ENCODE measurements around the gene DDI2. TPM values are rescaled to one million over a fixed set of nuclear protein-coding genes. Genes with fewer than 3 reads are reported as not detected.

DDI2 gene
- total RNA-seq, 1 experiment from 2014 or later, result 32.7 TPM

GRCh38 chr1:15605398-15606383, 11.6 kb upstream of the DDI2 start:
- Mint-ChIP-seq H3K36me3 (ENCODE audit: insufficient read depth, unreplicated experiment) (no peaks in the 10 kb centered on the region), H3K4me3 (ENCODE audit: unreplicated experiment) (no peak overlapping the region), H3K27me3 (ENCODE audit: insufficient read depth, unreplicated experiment) (no peaks in the 10 kb centered on the region), H3K27ac (ENCODE audit: low read depth, unreplicated experiment) (no peak overlapping the region), H3K9me3 (ENCODE audit: unreplicated experiment) (no peaks in the 10 kb centered on the region), H3K4me1 (ENCODE audit: insufficient read depth, unreplicated experiment) (peaks cover 6% of the 10 kb centered on the region)
- ChIA-PET CTCF (no interaction called here), POLR2A (interaction anchor here (0.6 to 4.1 kb wide), 4 partner anchors 11 to 136 kb away, joined by 3 to 78 read pairs (median 4); partner anchors contain the start of gene DDI2)
- DNase-seq (ENCODE audit: unreplicated experiment), result no peak
- TF ChIP-seq, protein P1, sequence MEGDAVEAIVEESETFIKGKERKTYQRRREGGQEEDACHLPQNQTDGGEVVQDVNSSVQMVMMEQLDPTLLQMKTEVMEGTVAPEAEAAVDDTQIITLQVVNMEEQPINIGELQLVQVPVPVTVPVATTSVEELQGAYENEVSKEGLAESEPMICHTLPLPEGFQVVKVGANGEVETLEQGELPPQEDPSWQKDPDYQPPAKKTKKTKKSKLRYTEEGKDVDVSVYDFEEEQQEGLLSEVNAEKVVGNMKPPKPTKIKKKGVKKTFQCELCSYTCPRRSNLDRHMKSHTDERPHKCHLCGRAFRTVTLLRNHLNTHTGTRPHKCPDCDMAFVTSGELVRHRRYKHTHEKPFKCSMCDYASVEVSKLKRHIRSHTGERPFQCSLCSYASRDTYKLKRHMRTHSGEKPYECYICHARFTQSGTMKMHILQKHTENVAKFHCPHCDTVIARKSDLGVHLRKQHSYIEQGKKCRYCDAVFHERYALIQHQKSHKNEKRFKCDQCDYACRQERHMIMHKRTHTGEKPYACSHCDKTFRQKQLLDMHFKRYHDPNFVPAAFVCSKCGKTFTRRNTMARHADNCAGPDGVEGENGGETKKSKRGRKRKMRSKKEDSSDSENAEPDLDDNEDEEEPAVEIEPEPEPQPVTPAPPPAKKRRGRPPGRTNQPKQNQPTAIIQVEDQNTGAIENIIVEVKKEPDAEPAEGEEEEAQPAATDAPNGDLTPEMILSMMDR (IDR thresholded peaks at IDR 0.05; ENCODE audit: unreplicated experiment), result no peak
- BruUV-seq (replicated peaks), result no TSS peak
- intact Hi-C loops (cut with micrococcal nuclease), result no loop called here

- H3K4me1 Mint-ChIP-seq (ENCODE audit: insufficient read depth, unreplicated experiment), result no peaks in the 10 kb centered on the region
- CTCF ChIA-PET, result no interaction called here
- DNase-seq (ENCODE audit: unreplicated experiment), result no peak
- TF ChIP-seq, protein P1 (IDR thresholded peaks at IDR 0.05; ENCODE audit: unreplicated experiment), result no peak
- POLR2A ChIA-PET, result interaction anchor here (2.3 kb wide), 1 partner anchor 8 kb away, joined by 8 read pairs; the partner anchor contains the start of gene DDI2
- intact Hi-C loops (cut with micrococcal nuclease), result no loop called here
- no peaks in the 10 kb centered on the region for H3K27me3 Mint-ChIP-seq (ENCODE audit: insufficient read depth, unreplicated experiment)
- H3K9me3 Mint-ChIP-seq (ENCODE audit: unreplicated experiment), result no peaks in the 10 kb centered on the region
- H3K4me3 Mint-ChIP-seq (ENCODE audit: unreplicated experiment), result no peak overlapping the region
- no peak overlapping the region for H3K27ac Mint-ChIP-seq (ENCODE audit: low read depth, unreplicated experiment)
- BruUV-seq (replicated peaks), result no TSS peak
- no peaks in the 10 kb centered on the region for H3K36me3 Mint-ChIP-seq (ENCODE audit: insufficient read depth, unreplicated experiment)
Measured at GRCh38 chr1:15609631-15610030, 7.6 kb upstream of the DDI2 start.

DNA sequence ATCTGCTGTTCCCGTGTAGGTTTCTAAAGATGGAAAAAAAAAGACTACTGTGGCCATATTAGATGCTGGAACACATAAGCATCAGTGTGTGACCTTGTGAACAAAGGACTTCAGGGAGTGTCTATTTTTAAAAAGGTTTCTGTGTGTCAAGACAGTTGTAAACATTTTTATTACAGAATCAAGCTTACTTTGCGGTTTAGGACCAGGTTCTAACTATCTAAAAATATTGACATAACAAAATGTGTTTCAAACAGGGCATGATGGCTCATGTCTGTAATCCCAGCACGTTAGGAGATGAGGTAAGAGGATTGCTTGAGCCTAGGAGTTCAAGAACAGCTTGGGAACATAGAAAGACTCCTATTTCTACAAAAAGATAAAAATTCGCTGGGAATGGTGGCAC, 7.1 kb upstream of the DDI2 start:
- Mint-ChIP-seq H3K27ac (ENCODE audit: low read depth, unreplicated experiment) (no peak overlapping the region), H3K9me3 (ENCODE audit: unreplicated experiment) (no peaks in the 10 kb centered on the region), H3K36me3 (ENCODE audit: insufficient read depth, unreplicated experiment) (no peaks in the 10 kb centered on the region), H3K27me3 (ENCODE audit: insufficient read depth, unreplicated experiment) (no peaks in the 10 kb centered on the region), H3K4me1 (ENCODE audit: insufficient read depth, unreplicated experiment) (no peaks in the 10 kb centered on the region), H3K4me3 (ENCODE audit: unreplicated experiment) (no peak overlapping the region)
- TF ChIP-seq, protein P1 (IDR thresholded peaks at IDR 0.05; ENCODE audit: unreplicated experiment), result no peak
- POLR2A ChIA-PET, result interaction anchor here (0.6 to 2.3 kb wide), 4 partner anchors 8 to 113 kb away, joined by 3 to 8 read pairs (median 4); partner anchors contain the start of gene DDI2
- BruUV-seq (replicated peaks), result no TSS peak
- DNase-seq (ENCODE audit: unreplicated experiment), result no peak
- CTCF ChIA-PET, result interaction anchor here (0.6 kb wide), 1 partner anchor 437 kb away, joined by 3 read pairs; no protein-coding TSS in a partner anchor
- intact Hi-C loops (cut with micrococcal nuclease), result no loop called here
